ENCODE data around the gene DOCK11. TPM values are rescaled to one million over a fixed set of nuclear protein-coding genes. Genes with fewer than 3 reads are reported as not detected.

DOCK11 gene
- total and polyA plus RNA-seq, 2 donors (not counting 1 experiment from before 2014, with no cell fraction given) = 31.0 to 83.5 TPM

GRCh38 chrX:118734909-118735308 lies 239.3 kb downstream of the DOCK11 start:
- no peak overlapping the region for H3K27ac Mint-ChIP-seq
- ATAC-seq (ENCODE audit: low read depth) = no peak
- Histone ChIP-seq H3K27me3 (replicated peaks in 1 of 4; ENCODE audit: control extremely low read depth in 1 of 4, control insufficient read depth in 3 of 4, insufficient read depth in 4 of 4, low read length in 3 of 4) (no peaks in the 10 kb centered on the region), H3K4me1 (ENCODE audit: control insufficient read depth in 2 of 2, insufficient read depth in 2 of 2, low read length in 2 of 2) (peaks cover 19 to 20% of the 10 kb centered on the region in 2 donors), H3K4me2 (replicated peaks; ENCODE audit: low read depth, low read length, poor library complexity, severe bottlenecking) (no peak overlapping the region), H3K27ac (ENCODE audit: low read length in 2 of 2) (no peak overlapping the region), H3K36me3 (replicated peaks in 1 of 2; ENCODE audit: control extremely low read depth in 1 of 2, control insufficient read depth in 1 of 2, extremely low read depth in 1 of 2, insufficient read depth in 2 of 2, low read length in 1 of 2) (no peaks in the 10 kb centered on the region), H3K4me3 (ENCODE audit: control extremely low read depth in 1 of 5, extremely low read depth in 1 of 5, insufficient read depth in 1 of 5, low read depth in 2 of 5, low read length in 4 of 5) (no peak overlapping the region), H2AFZ (ENCODE audit: insufficient read depth, low read depth, low read length, poor library complexity, severe bottlenecking) (no peak overlapping the region), H3K9ac (ENCODE audit: low read length) (no peak overlapping the region), H3K9me3 (ENCODE audit: control extremely low read depth in 1 of 3, control insufficient read depth in 2 of 3, insufficient read depth in 1 of 3, low read length in 2 of 3) (peaks cover 0 to 9% (median 0%) of the 10 kb centered on the region in 3 donors), H3K79me2 (ENCODE audit: control insufficient read depth, insufficient read depth, low read length) (peaks cover 23% of the 10 kb centered on the region), H4K20me1 (ENCODE audit: control insufficient read depth, insufficient read depth, low read length, poor library complexity, severe bottlenecking) (no peaks in the 10 kb centered on the region)
- H3K4me3 Mint-ChIP-seq = peak overlapping the region; percentile 3
- ChIA-PET POLR2A (interaction anchor here (0.5 kb wide), 1 partner anchor 1152 kb away, joined by 3 read pairs; no protein-coding TSS in a partner anchor), CTCF (no interaction called here)
- DNase-seq = no peak
- TF ChIP-seq EZH2 (IDR thresholded peaks at IDR 0.05; ENCODE audit: borderline replicate concordance, insufficient read depth, low read depth, low read length, poor library complexity, severe bottlenecking) = no peak
- no peak for TF ChIP-seq CTCF (IDR thresholded peaks at IDR 0.05)
- H3K4me1 Mint-ChIP-seq = peaks cover 33% of the 10 kb centered on the region
- no peaks in the 10 kb centered on the region for H3K27me3 Mint-ChIP-seq
- WGBS (ENCODE audit: insufficient coverage) = no CpG with 5 or more reads among the region's 2 CpGs
- H3K9me3 Mint-ChIP-seq (ENCODE audit: insufficient read depth) = no peaks in the 10 kb centered on the region
- intact Hi-C loops (cut with micrococcal nuclease) = loop anchor here (10.0 kb wide), 1 partner anchor 50 kb away; no protein-coding TSS in a partner anchor

Small RNA genes lying within 50 kb of the gene (small RNA-seq; reads per million reads assigned to genes)
- not detected for gene RF00019 (ENCODE audit: insufficient read length, low read depth, low replicate concordance)

Other genes with a start within 250 kb of the DOCK11 start
- gene WDR44, start 149.7 kb upstream of the DOCK11 start, total RNA-seq = 20.8 and 24.4 TPM in 2 replicates
- 4.1 and 8.7 TPM in 2 replicates for gene WDR44, start 149.7 kb upstream of the DOCK11 start, polyA plus RNA-seq
- 36.1 and 36.7 TPM in 2 replicates for gene IL13RA1, start 231.8 kb downstream of the DOCK11 start, total RNA-seq
- 7.2 and 9.2 TPM in 2 replicates for gene IL13RA1, start 231.8 kb downstream of the DOCK11 start, polyA plus RNA-seq